ENCODE measurements around the gene NEK8. TPM values are rescaled to one million over a fixed set of nuclear protein-coding genes. Genes with fewer than 3 reads are reported as not detected.
"Not testable (repeated sequence)": the region's sequence is repeated elsewhere in the genome, so short reads cannot be mapped to it uniquely, and the experiment has no call there.

Gene NEK8
- polyA plus RNA-seq, 1 donor = 3.7 TPM

DNA sequence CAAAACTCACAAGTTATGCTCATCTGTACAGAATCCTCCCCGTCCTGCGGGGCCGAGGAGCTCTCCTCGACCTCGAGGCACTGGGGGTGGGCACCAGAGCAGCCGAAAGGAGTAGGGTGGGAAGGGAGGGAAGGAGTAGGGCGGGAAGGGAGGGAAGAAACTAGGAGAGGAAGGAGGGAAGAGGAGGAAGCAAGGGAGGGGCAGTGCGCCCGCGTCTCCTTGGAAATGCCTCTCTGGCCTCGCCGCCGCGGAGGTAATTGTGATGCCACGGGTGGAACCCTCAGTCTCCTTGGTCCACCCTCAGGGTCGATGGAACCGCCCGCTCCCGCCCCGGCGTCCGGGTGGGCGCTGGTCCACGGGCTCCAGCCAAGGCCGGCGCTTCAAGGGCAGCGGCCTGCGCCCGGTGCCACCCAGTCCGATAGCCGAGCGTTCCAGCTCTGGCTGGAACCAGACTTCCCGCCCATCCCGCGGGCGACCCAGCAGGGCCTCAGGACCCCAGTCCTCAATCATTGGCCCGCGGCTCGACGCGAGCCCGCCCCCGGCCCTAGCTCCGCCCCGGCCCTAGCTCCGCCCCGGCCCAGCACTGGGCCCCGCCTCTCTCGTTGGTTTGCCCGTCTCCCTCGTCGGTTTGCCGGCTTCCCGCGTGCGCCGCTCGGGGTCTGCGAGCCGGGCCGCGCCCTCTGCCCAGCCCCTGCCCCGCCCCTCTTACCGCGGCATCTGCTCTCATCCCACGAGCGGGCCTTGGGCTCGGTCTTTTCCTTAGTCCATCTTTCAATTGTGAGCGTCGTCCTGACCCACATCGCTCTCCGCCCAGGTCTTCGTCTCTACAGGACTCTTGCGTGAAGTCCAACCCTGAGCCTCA is 17.5 kb upstream of the NEK8 start:
- peak; percentile 91 for DNase-seq

DNA sequence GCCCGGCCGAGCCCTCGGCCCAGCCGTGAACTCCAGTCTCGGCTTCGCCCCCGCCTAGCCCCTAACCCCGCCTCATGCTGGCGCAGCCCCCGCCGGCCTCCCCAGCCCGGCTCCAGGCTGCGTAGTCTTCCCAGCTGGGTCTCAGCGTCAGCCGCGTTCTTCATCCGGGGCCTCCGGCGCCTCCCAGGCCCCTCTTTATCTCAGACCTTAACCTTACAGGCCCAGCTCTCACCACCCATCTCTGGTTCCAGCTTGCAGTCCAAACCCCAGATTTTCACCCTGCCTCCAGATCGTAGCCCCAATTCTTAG is 16.9 kb upstream of the NEK8 start, which contains the start of gene PROCA1:
PROCA1 (minus strand) TSS at position 166 of the 309 bp plus-strand sequence. CDS start 228 bp downstream, outside the sequence.
- no peak for DNase-seq

DNA sequence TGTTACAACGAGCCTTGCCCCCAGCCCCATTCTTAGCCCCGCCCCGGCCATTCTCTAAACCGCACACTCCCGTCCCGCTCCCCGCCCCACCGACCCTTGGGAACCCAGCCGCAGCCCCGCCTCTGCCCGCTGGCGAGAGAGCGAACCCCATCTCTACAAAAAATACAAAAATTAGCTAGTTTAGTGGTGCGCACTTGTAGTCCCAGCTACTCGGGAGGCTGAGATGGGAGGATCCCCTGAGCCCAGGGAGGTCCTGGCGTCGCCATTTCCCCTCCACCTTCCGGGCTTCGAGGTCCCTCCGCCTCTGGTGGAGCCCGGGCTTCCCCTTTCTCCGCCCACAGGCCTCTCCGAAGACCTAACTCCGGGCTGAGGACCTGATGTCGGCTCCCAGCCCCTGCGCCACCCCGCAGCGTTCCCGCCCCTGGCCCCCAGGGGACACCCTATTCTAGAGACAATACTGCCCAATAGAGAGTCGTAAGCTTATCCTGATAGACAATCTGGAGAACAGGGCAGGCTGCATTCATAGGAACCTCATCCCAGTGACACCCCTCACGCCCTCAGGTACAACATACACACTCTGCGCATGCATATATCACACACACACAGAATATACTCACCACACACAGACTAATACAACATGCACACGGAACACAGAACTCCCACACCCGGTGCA is 16.4 kb upstream of the NEK8 start:
- peak; percentile 51 for DNase-seq

DNA sequence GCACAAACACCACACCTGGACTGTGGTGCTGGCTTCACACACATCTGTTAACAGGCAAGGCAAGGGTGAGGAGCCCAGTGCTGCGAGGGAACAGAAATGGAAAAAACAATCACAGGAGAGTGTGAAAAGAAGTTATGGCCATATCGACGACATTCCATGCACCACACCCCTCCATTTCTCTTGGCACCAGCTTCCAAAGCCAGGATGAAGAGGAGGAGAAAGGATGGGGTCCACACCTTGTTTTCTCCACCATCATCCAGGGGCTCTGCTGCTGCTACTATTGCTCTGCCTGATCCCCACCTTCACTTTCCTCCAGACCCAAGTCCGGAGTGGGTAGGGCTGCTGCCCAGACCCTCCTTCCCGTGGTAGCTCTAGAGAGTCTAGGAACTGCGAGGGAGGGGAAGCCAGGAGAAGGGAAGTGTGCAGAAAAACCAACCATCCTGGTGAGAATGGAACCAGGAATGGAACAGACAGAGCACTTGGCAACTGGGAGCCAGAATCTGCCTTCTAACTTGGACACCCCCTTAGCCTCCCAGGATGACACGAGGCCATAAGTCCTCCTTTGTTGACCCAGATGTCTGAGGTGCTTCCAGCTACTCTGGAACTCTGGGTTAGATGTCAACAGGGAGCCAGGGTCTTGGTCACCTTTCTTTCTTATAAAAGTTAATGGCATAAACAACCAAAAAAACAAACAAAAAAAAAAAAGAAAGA is 15.7 kb upstream of the NEK8 start:
- DNase-seq = no peak

DNA sequence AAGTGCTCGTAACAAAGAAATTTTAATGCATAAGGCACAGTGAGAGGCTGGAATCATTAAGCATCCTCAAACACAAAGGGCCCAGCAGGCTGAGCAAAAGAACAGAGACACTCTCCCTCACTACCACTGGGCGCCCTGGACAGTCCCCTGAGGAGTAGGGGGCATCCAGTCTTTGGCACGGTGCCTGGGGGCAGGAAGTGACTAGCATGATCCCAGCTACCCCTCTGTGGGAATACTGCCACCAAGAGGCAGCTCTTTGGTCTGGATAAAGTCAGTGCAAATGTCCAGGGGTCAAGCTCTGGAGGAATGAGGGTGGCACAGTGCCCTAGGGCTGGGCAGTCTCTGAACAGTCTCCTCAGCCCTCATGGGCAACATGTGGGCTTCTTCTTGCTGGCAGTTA is 14.3 kb upstream of the NEK8 start:
- no peak for DNase-seq

DNA sequence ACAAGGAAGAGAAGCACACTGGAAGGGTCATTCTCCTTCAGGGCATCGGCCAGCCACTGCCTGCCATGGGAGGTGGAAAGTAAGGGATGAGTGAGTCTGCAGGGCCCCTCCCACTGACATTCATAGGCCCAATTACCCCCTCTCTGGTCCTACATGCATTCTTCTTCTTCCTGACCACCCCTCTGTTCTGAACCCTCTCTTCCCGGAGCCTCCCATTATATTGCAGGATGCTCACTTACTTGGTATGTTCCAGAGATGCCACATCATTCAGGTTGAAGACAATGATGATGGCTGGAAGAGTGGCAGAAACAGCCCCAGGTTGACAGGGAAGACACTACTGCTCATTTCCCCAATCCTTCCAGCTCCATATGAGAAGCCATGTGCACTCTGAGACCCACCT is 13.4 kb upstream of the NEK8 start:
- DNase-seq = no peak

DNA sequence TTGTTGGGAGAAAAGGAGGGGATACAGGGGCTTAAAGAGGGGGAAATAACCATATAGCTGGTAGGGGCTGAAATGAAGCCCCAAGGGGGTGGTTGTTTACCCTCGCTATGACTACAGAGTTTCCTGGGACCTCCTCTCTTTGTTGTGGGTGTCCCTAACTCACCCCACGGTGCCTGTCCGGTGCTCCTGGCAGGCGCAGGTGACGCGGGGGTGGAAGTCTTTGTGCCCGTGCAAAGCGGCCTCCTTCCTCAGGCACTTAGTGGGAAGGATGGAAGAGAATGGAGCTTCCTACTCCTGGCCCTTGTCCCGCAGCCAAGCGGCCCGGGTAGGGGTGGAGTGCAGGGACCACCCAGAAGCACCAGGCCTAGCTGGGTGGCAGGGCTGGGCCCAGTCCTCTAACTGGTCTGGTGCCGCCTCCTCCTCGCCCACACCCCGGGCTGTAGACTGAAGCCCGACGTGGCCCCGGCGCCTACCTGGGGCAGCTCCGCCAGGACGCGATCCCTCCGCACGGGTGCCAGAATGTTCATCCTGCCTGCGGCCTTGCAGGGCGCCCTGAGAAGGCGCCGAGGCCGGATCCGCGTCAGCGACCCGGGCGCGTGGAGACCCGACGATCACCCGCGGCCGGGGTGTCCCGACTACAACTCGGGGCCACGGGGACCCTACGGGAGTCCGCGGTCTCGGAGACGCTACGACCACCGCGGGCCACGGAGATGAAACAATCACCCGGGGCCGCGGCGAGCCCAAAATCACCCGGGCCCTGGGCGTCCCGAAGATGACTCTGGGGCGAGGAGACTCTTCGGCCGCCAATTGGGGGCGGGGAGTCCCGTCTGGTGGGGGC is 11.6 kb upstream of the NEK8 start:
- DNase-seq = no peak

DNA sequence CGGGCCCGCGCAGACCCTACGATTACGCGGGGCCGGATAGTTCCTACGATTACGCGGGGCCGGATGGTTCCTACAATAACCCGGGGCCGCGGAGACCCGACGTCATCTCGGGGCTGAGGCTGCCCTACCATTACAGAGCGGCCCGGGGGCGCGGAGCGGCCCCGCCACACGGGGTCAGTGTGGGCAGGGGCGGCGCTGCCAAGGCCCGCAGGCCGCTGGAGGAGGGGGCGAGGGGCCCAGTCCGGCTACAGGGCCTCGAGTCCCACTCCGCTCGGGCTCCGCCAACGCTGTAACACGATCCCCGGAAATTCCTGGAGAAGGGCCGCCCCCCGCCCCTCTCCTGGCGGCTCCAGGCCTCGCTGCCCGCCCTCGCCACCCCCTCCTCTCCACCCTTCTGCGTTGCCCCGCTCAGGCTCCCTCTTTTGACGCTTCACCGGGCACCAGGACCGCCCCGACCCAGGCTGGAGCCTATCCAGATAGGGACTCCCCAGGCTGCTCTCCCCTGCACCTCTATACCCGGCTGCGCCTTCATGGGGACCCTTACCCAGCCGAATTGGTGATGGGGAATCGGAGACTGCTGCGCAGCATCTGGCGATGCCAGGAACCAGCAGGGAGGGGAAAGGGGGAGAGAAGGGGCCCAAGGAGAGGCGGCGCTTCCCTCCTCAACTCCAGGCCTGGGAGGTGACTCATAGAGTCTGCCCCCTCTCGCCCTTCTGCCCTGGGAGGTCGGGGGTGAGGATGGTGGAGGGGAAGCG is 10.8 kb upstream of the NEK8 start, which contains the start of gene RAB34:
RAB34 (minus strand) TSS at position 291 of the 755 bp plus-strand sequence. CDS start 602 bp downstream, outside the sequence.
- peak; percentile 89 for DNase-seq

DNA sequence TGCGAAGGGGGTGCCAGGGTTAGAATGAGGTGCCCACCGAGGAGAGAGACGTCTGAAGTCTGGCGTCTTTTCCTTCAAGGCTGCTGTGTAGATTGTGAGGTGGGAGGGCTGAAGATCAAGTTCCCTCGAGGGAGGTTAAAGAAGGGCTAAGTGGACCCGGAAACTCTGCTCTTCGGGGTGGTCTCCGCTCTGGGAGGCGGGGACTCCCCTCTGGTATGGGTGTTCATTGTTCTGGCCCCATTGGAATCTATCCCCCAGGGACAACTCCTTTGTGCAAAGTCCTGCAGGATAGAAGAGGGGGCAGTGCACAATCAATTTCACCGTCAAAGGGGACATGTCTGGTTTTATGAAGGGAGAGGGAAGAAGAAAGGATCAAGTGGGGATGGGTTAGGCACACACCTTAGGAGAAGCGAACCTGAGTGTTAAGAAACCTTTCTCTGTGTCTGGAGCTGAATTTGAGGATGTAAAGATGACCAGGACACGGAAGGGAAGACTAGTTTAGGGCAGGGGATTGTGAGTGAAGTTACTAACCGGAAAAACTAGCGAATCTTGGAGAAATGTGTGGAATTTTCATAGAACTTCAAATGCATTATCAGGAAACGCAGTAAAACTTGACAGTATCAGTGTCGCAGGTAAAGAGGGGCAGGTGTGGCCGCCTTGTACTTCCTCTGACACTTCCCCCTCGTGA is 10.1 kb upstream of the NEK8 start:
- no peak for DNase-seq

DNA sequence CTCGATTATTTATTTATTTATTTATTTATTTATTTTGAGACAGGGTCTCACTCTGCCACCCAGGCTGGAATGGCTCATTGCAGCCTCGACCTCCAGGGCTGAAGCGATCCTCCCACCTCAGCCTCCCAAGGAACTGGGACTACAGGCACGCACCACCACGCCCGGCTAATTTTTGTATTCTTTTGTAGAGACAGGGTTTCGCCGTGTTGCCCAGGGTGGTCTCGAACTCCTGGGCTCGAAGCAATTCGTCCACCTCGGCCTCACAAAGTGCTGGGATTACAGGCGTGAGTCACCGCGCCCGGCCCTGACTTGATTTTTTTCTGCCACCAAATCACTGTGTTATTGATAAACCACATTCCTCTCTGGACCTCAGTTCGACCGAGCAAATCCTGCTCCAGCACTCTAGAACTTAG is 9.6 kb upstream of the NEK8 start:
- DNase-seq = no peak

DNA sequence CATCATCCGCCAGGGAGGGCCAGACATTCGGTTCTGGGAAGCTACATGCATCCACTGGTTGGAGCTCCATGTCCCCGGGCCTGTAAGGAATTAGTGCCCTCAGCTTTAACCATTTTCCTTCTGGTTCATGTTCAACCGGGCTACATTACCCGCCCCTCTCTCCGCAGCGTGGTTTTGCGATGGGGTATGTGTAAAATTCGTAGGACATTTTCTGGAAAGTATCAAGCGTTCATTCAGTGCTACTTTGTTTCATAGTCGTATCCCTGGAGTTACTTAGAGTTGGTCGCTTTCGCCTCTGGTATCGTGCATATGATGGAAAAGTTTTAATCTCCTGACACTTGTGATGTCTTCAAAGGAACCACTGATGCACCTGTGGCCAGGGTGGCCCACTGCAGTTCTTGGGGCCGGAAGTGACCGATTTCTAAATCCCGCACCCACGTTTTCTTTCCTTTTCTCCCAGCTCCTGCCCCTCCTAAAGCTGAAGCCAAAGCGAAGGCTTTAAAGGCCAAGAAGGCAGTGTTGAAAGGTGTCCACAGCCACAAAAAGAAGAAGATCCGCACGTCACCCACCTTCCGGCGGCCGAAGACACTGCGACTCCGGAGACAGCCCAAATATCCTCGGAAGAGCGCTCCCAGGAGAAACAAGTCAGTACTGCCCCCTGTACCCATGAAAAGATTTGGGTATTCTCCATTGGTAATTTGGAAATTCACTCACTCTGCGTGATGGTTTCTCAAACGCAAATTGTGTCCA is 8.2 kb upstream of the NEK8 start:
- no peak for DNase-seq

DNA sequence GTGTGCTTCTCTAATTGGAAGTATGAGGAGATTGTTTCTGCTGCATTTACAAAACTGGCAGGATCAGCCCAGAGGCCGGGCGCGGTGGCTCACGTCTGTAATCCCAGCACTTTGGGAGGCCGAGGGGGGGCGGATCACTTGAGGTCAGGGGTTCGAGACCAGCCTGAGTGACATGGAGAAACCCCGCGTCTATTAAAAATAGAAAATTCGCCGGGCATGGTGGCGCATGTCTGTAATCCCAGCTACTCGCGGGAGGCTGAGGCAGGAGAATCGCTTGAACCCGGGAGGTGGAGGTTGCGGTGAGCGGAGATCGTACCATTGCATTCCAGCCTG is 7.6 kb upstream of the NEK8 start:
- not testable (repeated sequence) for DNase-seq

DNA sequence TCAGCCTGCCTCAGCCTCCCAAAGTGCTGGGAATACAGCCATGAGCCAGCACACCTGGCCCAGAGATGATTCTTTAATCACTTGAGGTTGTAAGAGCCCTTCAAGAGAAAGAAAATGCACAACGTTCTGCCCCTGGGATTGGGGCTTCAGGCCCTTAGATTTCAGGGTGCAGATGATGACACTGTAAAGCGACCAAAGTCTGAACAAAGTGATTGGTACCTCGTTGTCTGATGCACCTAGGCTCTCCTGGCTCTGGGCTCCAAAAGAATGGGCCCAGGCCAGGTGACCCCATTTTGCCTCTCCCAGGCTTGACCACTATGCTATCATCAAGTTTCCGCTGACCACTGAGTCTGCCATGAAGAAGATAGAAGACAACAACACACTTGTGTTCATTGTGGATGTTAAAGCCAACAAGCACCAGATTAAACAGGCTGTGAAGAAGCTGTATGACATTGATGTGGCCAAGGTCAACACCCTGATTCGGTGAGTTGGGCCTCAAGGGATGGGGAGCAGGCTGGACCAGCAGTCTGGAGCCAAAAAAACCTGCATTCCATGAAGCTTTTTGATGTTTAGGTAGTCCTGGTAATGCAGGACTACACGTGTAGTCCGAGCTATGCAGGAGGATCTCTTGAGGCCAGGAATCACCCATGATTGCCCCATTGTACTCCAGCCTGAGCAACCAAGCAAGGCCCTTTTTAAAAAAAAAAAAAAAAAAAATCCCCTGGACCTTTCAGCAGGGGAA is 6.0 kb upstream of the NEK8 start:
- no peak for DNase-seq

DNA sequence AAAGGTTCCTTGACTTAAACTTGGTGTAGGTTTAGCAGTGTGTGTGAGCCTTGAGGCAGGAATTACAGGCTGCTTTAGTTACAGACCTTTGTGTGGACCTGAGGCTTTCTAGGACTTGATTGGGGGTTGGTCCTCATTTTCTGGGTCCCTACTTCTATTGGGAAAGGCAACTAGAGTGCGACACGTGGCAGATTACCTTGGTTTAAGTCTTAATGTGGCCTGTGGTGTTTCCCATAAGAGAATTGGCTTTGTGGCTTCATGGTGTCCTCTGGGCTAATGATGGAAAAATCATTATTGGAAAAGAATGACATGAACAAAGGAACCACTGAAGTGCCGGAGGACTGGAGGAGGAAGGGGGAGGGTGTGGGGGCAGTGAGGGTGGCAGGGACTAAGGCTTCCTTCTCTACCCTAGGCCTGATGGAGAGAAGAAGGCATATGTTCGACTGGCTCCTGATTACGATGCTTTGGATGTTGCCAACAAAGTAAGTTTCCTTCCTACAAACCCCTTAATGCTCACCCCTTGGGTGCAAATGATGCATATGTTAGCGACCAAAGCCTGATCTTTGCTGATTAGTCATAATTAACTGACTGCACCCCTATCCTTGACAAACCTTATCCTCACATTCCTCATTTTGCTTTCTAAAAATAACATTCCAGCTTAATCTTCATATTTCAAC is 5.3 kb upstream of the NEK8 start:
- DNase-seq = no peak

DNA sequence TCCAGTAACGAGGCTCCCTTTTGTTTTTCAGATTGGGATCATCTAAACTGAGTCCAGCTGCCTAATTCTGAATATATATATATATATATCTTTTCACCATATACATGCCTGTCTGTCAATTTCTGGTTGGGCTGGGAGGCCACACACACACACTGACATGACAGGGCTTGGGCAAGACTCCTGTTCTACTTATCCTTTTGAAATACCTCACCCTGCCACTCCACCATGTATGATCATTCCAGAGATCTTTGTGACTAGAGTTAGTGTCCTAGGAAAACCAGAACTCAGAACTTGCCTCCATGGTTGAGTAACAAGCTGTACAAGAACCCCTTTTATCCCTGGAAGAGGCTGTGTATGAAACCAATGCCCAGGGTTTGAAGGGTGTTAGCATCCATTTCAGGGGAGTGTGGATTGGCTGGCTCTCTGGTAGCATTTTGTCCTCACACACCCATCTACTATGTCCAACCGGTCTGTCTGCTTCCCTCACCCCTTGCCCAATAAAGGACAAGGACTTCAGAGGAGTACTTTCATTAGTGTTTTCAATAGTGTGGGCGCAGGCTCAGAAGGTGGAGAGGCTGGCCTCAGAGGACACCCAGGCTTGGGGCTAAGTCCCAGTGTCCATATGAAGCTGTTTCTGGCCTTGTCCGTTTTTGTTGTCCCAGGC is 4.6 kb upstream of the NEK8 start:
- not testable (repeated sequence) for DNase-seq

DNA sequence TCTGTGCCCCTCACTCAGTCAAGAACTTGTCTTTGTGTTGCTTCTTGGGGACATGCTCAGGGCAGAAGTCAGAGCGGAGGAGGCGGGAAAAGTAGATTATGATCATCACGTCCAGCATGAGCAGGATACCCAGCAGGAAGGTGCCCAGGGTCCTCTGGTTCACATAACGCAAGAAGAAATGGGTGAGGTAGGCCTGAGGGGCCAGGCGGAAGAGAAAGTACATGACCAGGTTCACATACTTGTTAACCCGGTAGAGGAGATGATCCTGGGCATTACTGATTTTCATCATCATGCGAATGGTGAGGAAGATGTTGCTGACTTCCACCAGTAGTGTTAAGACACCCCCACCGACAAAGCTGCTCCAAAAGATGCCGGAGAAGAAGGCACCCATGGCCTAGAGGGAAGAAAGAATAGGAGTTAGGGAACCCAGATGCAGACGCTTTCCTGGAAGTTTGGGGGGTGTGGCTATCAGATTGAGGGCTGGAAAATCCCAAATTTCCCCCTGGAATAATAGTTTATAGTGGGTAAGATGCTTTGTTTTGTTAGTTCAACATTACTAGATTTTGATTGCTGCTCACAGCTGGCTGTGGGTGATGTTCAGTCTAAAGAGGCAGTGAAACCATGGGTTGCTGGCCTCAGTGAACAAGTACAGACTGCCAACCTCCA is 4.0 kb upstream of the NEK8 start:
- no peak for DNase-seq

DNA sequence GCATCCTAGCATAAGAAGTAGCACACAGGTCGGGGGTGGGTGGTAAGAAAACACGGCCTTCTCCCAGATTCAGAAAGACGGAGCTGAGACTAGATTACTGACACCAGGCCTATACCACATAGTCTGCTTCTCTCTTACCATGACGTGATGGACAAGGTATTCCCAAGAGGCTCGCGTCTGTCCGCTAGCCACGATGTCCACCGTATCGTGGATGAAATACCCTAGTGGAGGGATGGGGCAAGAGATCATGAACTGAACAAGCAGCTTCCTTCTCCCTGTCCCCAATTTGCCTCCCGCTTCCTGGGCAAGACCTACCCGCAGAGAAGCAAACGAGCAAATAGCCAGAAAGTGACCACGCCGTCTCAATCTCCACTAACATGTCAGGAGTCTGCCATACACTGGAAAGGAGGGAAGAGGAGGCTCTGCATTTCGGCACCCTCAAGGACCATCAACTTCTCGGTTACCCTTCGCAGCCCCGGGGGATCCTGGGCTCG is 3.4 kb upstream of the NEK8 start:
- no peak for DNase-seq

All from hindlimb muscle (tissue), 1 donor.